Stomach (tissue), 19 donors: ENCODE data around the gene HECTD4. TPM values are rescaled to one million over a fixed set of nuclear protein-coding genes. Genes with fewer than 3 reads are reported as not detected.

Source experiments
- DNase-seq, 2 donors: peaks; one replicate each; pipeline versions ENCODE4 v3.0.0 to v3.0.0-alpha.2; 2013 to 2019
- H3K27ac ChIP-seq, 5 donors: fragments of 200-600 bp in 4 of 5; sonication (generic) in 4 of 5; one replicate each; pipeline ENCODE4 v1.5.1; 2013 to 2019; ENCODE audit warnings: mild to moderate bottlenecking in 1 of 5, moderate library complexity in 1 of 5
- H3K27me3 ChIP-seq, 3 donors: fragments of 200-600 bp; sonication (generic); one replicate each; pipeline ENCODE4 v1.5.1; 2017 to 2019; ENCODE audit warnings: mixed run types in 1 of 3
- H3K36me3 ChIP-seq, 4 donors: fragments of 200-600 bp; sonication (generic); 1 replicate in 3 of 4; 2 replicates in 1 of 4; pipeline ENCODE4 v1.5.1; 2016 to 2019
- H3K4me1 ChIP-seq, 4 donors: fragments of 200-600 bp; sonication (generic); one replicate each; pipeline ENCODE4 v1.5.1; 2016 to 2019
- H3K4me3 ChIP-seq, 4 donors: fragments of 200-600 bp; sonication (generic) in 3 of 4; one replicate each; pipeline ENCODE4 v1.5.1; 2016 to 2019; ENCODE audit warnings: mild to moderate bottlenecking in 1 of 4
- H3K9me3 ChIP-seq, 4 donors: fragments of 200-600 bp; sonication (generic); one replicate each; pipeline ENCODE4 v1.5.1; 2016 to 2019
- CTCF ChIP-seq, 7 experiments: fragments of 450-650 bp in 4 of 7; fragments of 200-600 bp in 3 of 7; sonication (generic) in 3 of 7; IDR thresholded peaks; one replicate each; pipeline ENCODE4 v1.5.1; 2016 to 2019; ENCODE audit warnings: antibody characterized with exemption in 7 of 7, control low read depth in 2 of 7, mild to moderate bottlenecking in 1 of 7
- EP300 ChIP-seq: sonication (generic); formaldehyde crosslinking; IDR thresholded peaks from one replicate; pipeline ENCODE4 v1.6.1; 2017; ENCODE audit warnings: antibody characterized with exemption
- POLR2A ChIP-seq, 4 donors: fragments of 450-650 bp; IDR thresholded peaks; one replicate each; pipeline ENCODE4 v1.6.1; 2016; ENCODE audit warnings: antibody characterized with exemption in 4 of 4, control low read depth in 2 of 4, mild to moderate bottlenecking in 1 of 4, moderate library complexity in 1 of 4
- POLR2AphosphoS5 ChIP-seq, 3 donors: sonication (generic); formaldehyde crosslinking; IDR thresholded peaks; one replicate each; pipeline ENCODE4 v1.6.1; 2016; ENCODE audit warnings: antibody characterized with exemption in 3 of 3
- WGBS, 5 donors: extraction: QIAGEN DNeasy Blood & Tissue Kit in 3 of 5; methylation state at CpG; one replicate each; pipeline versions ENCODE4 v1.1.5 to v1.1.7; 2013 to 2018; 5-methylcytosine and 5-hydroxymethylcytosine counted together
- intact Hi-C: fragments of 100-400 bp; cut with DNase I; formaldehyde crosslinking; loops from one replicate; pipeline ENCODE4 v1.15.1; 2023; ENCODE audit warnings: low total_unique reads
- long read RNA-seq, 10 donors: transcript quantifications; one replicate each; lab custom pipeline, GENCODE V29; 2026
- polyA plus RNA-seq, 3 donors: library from polyadenylated mRNA; stranded (reverse); fragments of 200-250 nt; gene quantifications; one replicate each; pipeline ENCODE4 v1.2.3, GENCODE V29; 2013
- total RNA-seq, 5 donors: library from RNA; depleted of rRNA; stranded (reverse); fragments of >200 nt; gene quantifications; one replicate each; pipeline versions ENCODE4 v1.1.0 to v1.2.3, GENCODE V29; 2014 to 2016
- donor health status: healthy with polysubstance abuse.
- donor health status: Bipolar disorder and iron deficiency.
- donor health status: healthy.

The HECTD4 gene
- total RNA-seq = 100 to 1,000 TPM in 1 of 5 donors, 10 to 100 TPM in 4; 56.7 to 375 (median 89.5) TPM
- polyA plus RNA-seq = 10 to 100 TPM in 1 of 3 donors, 1 to 10 TPM in 2; 3.2 to 11.0 (median 7.9) TPM
- long read RNA-seq, donor 1 = 0 reads
- long read RNA-seq, donor 2 = 0 reads
- long read RNA-seq, donor 3 = 0 reads
- long read RNA-seq, donor 4 = 0 reads
- long read RNA-seq, donor 5 = 0 reads
- long read RNA-seq, donor 6, partial matches to known transcripts = 0 of 1 reads
- long read RNA-seq, donor 6, other reads (novel, unspliced or antisense) = 0 of 1 reads
- long read RNA-seq, donor 7 = 0 reads
- long read RNA-seq, donor 8 = 0 reads
- long read RNA-seq, donor 9 = 0 reads
- long read RNA-seq, donor 10, partial matches to known transcripts = 0 of 1 reads
- long read RNA-seq, donor 10, other reads (novel, unspliced or antisense) = 0 of 1 reads

GRCh38 chr12:112381883-112382796, at the start of gene HECTD4:
Gene HECTD4, minus strand, starts transcription at chr12:112382431. Its CDS starts 303 bp downstream, at chr12:112382128.
- H3K27me3 ChIP-seq = no peaks in the 10 kb centered on the region
- peak within 1 kb of the TSS; percentile 91 to 99 (median 96) for H3K4me3 ChIP-seq
- peak; percentile 97 to 98 for DNase-seq
- H3K27ac ChIP-seq = peak within 1 kb of the TSS; percentile 83 to 93 (median 87)
- no peaks in the 10 kb centered on the region for H3K36me3 ChIP-seq
- WGBS, 5 donors = 0 to 26% (median 1%) methylated on average over 38 to 106 of the region's 106 CpGs
- H3K9me3 ChIP-seq = no peaks in the 10 kb centered on the region
- TF ChIP-seq POLR2AphosphoS5 (IDR thresholded peaks at IDR 0.05) = peak; percentile 72 to 88 (median 75)
- TF ChIP-seq POLR2A (IDR thresholded peaks at IDR 0.05) = no peak
- peaks cover 8 to 35% (median 28%) of the 10 kb centered on the region in 4 donors for H3K4me1 ChIP-seq
- intact Hi-C loops = loop anchor here (10.0 kb wide), 1 partner anchor 127 kb away; no protein-coding TSS in a partner anchor

- no peak for TF ChIP-seq POLR2AphosphoS5 (IDR thresholded peaks at IDR 0.05)
- no peak for TF ChIP-seq CTCF (IDR thresholded peaks at IDR 0.05)
- no peak for TF ChIP-seq EP300
- TF ChIP-seq POLR2A (IDR thresholded peaks at IDR 0.05) = no peak
- DNase-seq = no peak
- 71 to 81% (median 73%) methylated on average over 3 of the region's 3 CpGs for WGBS, 5 donors
- H3K27ac ChIP-seq = no peak overlapping the region
- peaks cover 0 to 5% (median 0%) of the 10 kb centered on the region in 4 donors for H3K4me1 ChIP-seq
- H3K4me3 ChIP-seq = no peak overlapping the region
- no peaks in the 10 kb centered on the region for H3K9me3 ChIP-seq
- H3K36me3 ChIP-seq = peaks cover 0 to 14% (median 2%) of the 10 kb centered on the region in 4 donors
- H3K27me3 ChIP-seq = no peaks in the 10 kb centered on the region
- intact Hi-C loops = no loop called here
Observed at GRCh38 chr12:112431965-112432364, 49.7 kb upstream of the HECTD4 start.

GRCh38 chr12:112430929-112431328, 48.7 kb upstream of the HECTD4 start:
- Histone ChIP-seq H3K27me3 (no peaks in the 10 kb centered on the region), H3K4me1 (no peaks in the 10 kb centered on the region), H3K27ac (no peak overlapping the region), H3K9me3 (no peaks in the 10 kb centered on the region), H3K4me3 (no peak overlapping the region), H3K36me3 (peaks cover 0 to 14% (median 2%) of the 10 kb centered on the region in 4 donors)
- no peak for TF ChIP-seq POLR2A (IDR thresholded peaks at IDR 0.05)
- no peak for TF ChIP-seq CTCF (IDR thresholded peaks at IDR 0.05)
- TF ChIP-seq EP300 = no peak
- TF ChIP-seq POLR2AphosphoS5 (IDR thresholded peaks at IDR 0.05) = no peak
- intact Hi-C loops = no loop called here
- no peak for DNase-seq
- WGBS, 5 donors = 67 to 86% (median 73%) methylated on average over 5 of the region's 5 CpGs

GRCh38 chr12:112427760-112428159, 45.5 kb upstream of the HECTD4 start:
- intact Hi-C loops = no loop called here
- H3K9me3 ChIP-seq = no peaks in the 10 kb centered on the region
- H3K27me3 ChIP-seq = no peaks in the 10 kb centered on the region
- no peak overlapping the region for H3K4me3 ChIP-seq
- H3K36me3 ChIP-seq = peaks cover 0 to 14% (median 4%) of the 10 kb centered on the region in 4 donors
- 94 to 99% (median 98%) methylated on average over 2 of the region's 2 CpGs for WGBS, 5 donors
- H3K27ac ChIP-seq = no peak overlapping the region
- no peak for DNase-seq
- TF ChIP-seq POLR2AphosphoS5 (IDR thresholded peaks at IDR 0.05) (no peak), EP300 (no peak), CTCF (IDR thresholded peaks at IDR 0.05) (no peak), POLR2A (IDR thresholded peaks at IDR 0.05) (no peak)
- H3K4me1 ChIP-seq = peaks cover 0 to 20% (median 6%) of the 10 kb centered on the region in 4 donors
